Activated CD8-positive, alpha-beta T cell treated with anti-CD3 and anti-CD28 coated beads for 36 hours (primary cell): Measurements from ENCODE around the gene HSD3B2. TPM values are rescaled to one million over a fixed set of nuclear protein-coding genes. Genes with fewer than 3 reads are reported as not detected.

ENCODE experiments used
- ATAC-seq: fragments of 200-7000 bp; cut with Tn5 transposase; one replicate; pipeline ENCODE4 v1.10.0; 2021; ENCODE audit warnings: mild to moderate bottlenecking, moderate library complexity
- CTCF ChIA-PET: fragments of 350-600 bp; sonication (Branson Sonifier 250); formaldehyde crosslinking; loops from one replicate; lab custom pipeline; 2021; ENCODE audit warnings: antibody characterized with exemption; lab: Charles Lee
- POLR2A ChIA-PET: fragments of 350-600 bp; sonication (Branson Sonifier 250); formaldehyde crosslinking; loops from one replicate; lab custom pipeline; 2021; ENCODE audit warnings: antibody characterized with exemption; lab: Charles Lee
- DNase-seq: peaks from one replicate; pipeline ENCODE4 v3.0.0-alpha.2; 2020
- H3K27ac Mint-ChIP-seq: one replicate; pipeline ENCODE4 v1.8.0; 2021; ENCODE audit warnings: mild to moderate bottlenecking, mixed read lengths
- H3K27me3 Mint-ChIP-seq: one replicate; pipeline ENCODE4 v1.8.0; 2021; ENCODE audit warnings: mixed read lengths
- H3K36me3 Mint-ChIP-seq: one replicate; pipeline ENCODE4 v1.8.0; 2021; ENCODE audit warnings: low read depth, mixed read lengths
- H3K4me1 Mint-ChIP-seq: one replicate; pipeline ENCODE4 v1.8.0; 2021; ENCODE audit warnings: low read depth, mixed read lengths
- H3K4me3 Mint-ChIP-seq: one replicate; pipeline ENCODE4 v1.8.0; 2021; ENCODE audit warnings: mild to moderate bottlenecking, moderate library complexity, mixed read lengths
- H3K9me3 Mint-ChIP-seq: one replicate; pipeline ENCODE4 v1.8.0; 2021; ENCODE audit warnings: mixed read lengths
- CTCF ChIP-seq: fragments of 200-600 bp; IDR thresholded peaks from one replicate; pipeline ENCODE4 v1.8.0; 2022; ENCODE audit warnings: antibody characterized with exemption, mild to moderate bottlenecking
- intact Hi-C: fragments of 100-400 bp; cut with micrococcal nuclease; formaldehyde crosslinking; loops from one replicate; pipeline ENCODE4 v1.10.0; 2022
- total RNA-seq, 2 experiments: library from RNA; stranded (reverse); gene quantifications; one replicate each; pipeline ENCODE4 v1.2.3, GENCODE V29; 2021

Gene HSD3B2
- total RNA-seq, 2 experiments from 2014 or later: not detected

- CTCF ChIA-PET: no interaction called here
- intact Hi-C loops: no loop called here
- H3K4me1 Mint-ChIP-seq: no peaks in the 10 kb centered on the region
Observed at GRCh38 chr1:119380983-119381662, 33.8 kb upstream of the HSD3B2 start.

GRCh38 chr1:119384591-119384990 is 30.4 kb upstream of the HSD3B2 start:
- Mint-ChIP-seq H3K27me3 (peaks cover under 1% of the 10 kb centered on the region), H3K4me3 (no peak overlapping the region), H3K36me3 (no peaks in the 10 kb centered on the region), H3K4me1 (no peaks in the 10 kb centered on the region), H3K27ac (no peak overlapping the region), H3K9me3 (no peaks in the 10 kb centered on the region)
- no peak for DNase-seq
- POLR2A ChIA-PET: no interaction called here
- intact Hi-C loops: no loop called here
- no peak for TF ChIP-seq CTCF
- no peak for ATAC-seq
- CTCF ChIA-PET: interaction anchor here (1.1 kb wide), 1 partner anchor 291 kb away, joined by 3 read pairs; no protein-coding TSS in a partner anchor

More at GRCh38 chr1:119380983-119381662, 33.8 kb upstream of the HSD3B2 start:
- H3K9me3 Mint-ChIP-seq: no peaks in the 10 kb centered on the region
- no peaks in the 10 kb centered on the region for H3K27me3 Mint-ChIP-seq
- no peak overlapping the region for H3K27ac Mint-ChIP-seq
- DNase-seq (no peak), ATAC-seq (no peak)
- TF ChIP-seq CTCF: no peak
- H3K4me3 Mint-ChIP-seq: no peak overlapping the region
- H3K36me3 Mint-ChIP-seq: no peaks in the 10 kb centered on the region
- POLR2A ChIA-PET: no interaction called here

GRCh38 chr1:119385650-119386049 is 29.3 kb upstream of the HSD3B2 start:
- Mint-ChIP-seq H3K27ac (no peak overlapping the region), H3K9me3 (no peaks in the 10 kb centered on the region), H3K4me1 (no peaks in the 10 kb centered on the region), H3K27me3 (peaks cover 5% of the 10 kb centered on the region), H3K36me3 (no peaks in the 10 kb centered on the region), H3K4me3 (no peak overlapping the region)
- no peak for ATAC-seq
- no peak for DNase-seq
- TF ChIP-seq CTCF: no peak
- ChIA-PET CTCF (no interaction called here), POLR2A (no interaction called here)
- intact Hi-C loops: no loop called here

- intact Hi-C loops: no loop called here
- no peak overlapping the region for H3K4me3 Mint-ChIP-seq
- H3K9me3 Mint-ChIP-seq: no peaks in the 10 kb centered on the region
- POLR2A ChIA-PET: no interaction called here
- no peaks in the 10 kb centered on the region for H3K36me3 Mint-ChIP-seq
- ATAC-seq (no peak), DNase-seq (no peak)
- peaks cover 5% of the 10 kb centered on the region for H3K27me3 Mint-ChIP-seq
- no peak overlapping the region for H3K27ac Mint-ChIP-seq
- no peaks in the 10 kb centered on the region for H3K4me1 Mint-ChIP-seq
- CTCF ChIA-PET: no interaction called here
- no peak for TF ChIP-seq CTCF
Observed at GRCh38 chr1:119387858-119388257, 27.1 kb upstream of the HSD3B2 start.

GRCh38 chr1:119388450-119388849 is 26.5 kb upstream of the HSD3B2 start:
- H3K27me3 Mint-ChIP-seq: peaks cover 6% of the 10 kb centered on the region
- ATAC-seq: no peak
- no peak overlapping the region for H3K4me3 Mint-ChIP-seq
- H3K27ac Mint-ChIP-seq: no peak overlapping the region
- H3K4me1 Mint-ChIP-seq: no peaks in the 10 kb centered on the region
- H3K36me3 Mint-ChIP-seq: no peaks in the 10 kb centered on the region
- TF ChIP-seq CTCF: no peak
- no peaks in the 10 kb centered on the region for H3K9me3 Mint-ChIP-seq
- ChIA-PET POLR2A (no interaction called here), CTCF (no interaction called here)
- DNase-seq: no peak
- intact Hi-C loops: no loop called here
